GM06990 (cell line): ENCODE measurements around the gene GNAI2.

ENCODE experiments used
- DNase-seq: peaks from one replicate; pipeline ENCODE4 v3.0.0-alpha.2; 2011; ENCODE audit not compliant: insufficient read length; ENCODE audit errors: extremely low read depth
- H3K27me3 ChIP-seq: replicated peaks from 2 replicates; pipeline ENCODE4 v1.6.0; 2011; ENCODE audit warnings: low read length; ENCODE audit not compliant: control insufficient read depth, insufficient read depth
- H3K36me3 ChIP-seq: 2 replicates; pipeline ENCODE4 v1.5.1; 2011; ENCODE audit warnings: low read length; ENCODE audit not compliant: control insufficient read depth, insufficient read depth
- H3K4me3 ChIP-seq: replicated peaks from 2 replicates; pipeline ENCODE4 v1.5.1; 2011; ENCODE audit warnings: low read depth, mild to moderate bottlenecking, control low read depth, low read length
- TF ChIP-seq, protein P1 (sequence below): IDR thresholded peaks from 2 replicates; pipeline ENCODE4 v1.5.1; 2011; ENCODE audit warnings: low read length, control low read depth, mild to moderate bottlenecking, inconsistent platforms; ENCODE audit not compliant: insufficient read depth, poor library complexity, severe bottlenecking

GNAI2 gene

DNA sequence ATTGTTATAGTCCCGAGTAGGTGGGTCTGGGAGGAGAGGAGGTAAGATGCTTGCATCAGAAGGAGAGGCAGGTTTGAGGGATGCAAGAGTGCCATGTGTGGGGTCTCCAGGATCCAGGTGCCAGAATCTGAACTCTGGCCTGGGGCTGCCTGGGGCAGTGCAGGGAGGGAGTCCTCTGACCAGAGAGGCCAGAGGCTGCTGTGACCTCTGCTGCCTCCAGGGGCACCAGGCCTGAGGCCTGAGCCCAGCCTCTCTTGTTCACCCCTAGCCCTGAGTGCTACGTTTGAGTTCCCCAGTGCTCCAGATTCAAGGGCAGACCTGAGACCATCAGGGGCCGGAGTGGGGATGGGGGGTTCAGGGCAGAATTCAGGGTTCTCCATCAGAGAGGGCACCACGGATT lies 23.5 kb upstream of the GNAI2 start:
- no peaks in the 10 kb centered on the region for H3K36me3 ChIP-seq
- no peak overlapping the region for H3K4me3 ChIP-seq
- no peak for DNase-seq
- TF ChIP-seq, protein P1, sequence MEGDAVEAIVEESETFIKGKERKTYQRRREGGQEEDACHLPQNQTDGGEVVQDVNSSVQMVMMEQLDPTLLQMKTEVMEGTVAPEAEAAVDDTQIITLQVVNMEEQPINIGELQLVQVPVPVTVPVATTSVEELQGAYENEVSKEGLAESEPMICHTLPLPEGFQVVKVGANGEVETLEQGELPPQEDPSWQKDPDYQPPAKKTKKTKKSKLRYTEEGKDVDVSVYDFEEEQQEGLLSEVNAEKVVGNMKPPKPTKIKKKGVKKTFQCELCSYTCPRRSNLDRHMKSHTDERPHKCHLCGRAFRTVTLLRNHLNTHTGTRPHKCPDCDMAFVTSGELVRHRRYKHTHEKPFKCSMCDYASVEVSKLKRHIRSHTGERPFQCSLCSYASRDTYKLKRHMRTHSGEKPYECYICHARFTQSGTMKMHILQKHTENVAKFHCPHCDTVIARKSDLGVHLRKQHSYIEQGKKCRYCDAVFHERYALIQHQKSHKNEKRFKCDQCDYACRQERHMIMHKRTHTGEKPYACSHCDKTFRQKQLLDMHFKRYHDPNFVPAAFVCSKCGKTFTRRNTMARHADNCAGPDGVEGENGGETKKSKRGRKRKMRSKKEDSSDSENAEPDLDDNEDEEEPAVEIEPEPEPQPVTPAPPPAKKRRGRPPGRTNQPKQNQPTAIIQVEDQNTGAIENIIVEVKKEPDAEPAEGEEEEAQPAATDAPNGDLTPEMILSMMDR, result peak; percentile 14
- no peaks in the 10 kb centered on the region; the same call in 1 of the 2 replicates for H3K27me3 ChIP-seq

DNA sequence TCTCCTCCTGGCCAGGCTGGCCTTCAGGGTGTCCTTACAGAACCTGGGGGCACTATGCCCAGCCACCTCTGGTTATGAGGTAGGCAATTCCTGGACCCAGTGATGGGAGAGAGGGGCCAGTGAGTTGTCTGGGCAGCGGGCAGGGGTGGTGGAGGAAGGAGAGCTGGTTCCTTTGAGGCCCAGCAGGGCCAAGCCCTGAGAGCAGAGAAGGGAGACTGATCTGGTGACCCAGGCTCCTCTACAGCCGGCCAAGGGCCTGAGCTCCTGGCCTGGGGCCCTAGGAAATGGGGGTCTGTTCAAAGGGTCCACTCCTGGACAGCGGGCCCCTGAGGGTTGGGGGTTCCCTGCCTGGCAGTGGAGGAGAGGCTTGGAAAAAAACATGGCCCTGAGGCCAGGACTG lies 23.0 kb upstream of the GNAI2 start:
- no peaks in the 10 kb centered on the region for H3K36me3 ChIP-seq
- no peaks in the 10 kb centered on the region; the same call in 1 of the 2 replicates for H3K27me3 ChIP-seq
- H3K4me3 ChIP-seq, result no peak overlapping the region
- DNase-seq, result no peak
- TF ChIP-seq, protein P1, result no peak

DNA sequence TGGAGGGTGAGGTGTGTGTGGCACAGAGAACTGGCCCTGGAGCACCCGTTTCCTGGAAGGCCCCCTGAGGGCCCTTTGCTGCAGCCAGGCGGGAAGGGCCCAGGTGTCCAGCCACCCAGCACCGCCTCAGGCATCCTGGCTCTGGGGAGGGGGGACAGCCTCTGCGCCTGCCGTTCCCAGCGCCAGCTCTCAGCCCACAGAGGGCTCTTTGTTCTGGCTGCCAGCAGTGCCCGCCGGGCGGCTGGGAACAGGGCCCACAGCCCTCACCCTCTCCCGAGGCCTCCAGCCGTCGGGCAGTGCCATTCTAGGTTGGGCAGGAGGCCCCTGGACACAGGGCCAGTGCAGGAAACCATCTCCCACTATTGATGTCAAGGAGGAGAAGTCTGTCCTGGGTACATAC lies 22.6 kb upstream of the GNAI2 start:
- Histone ChIP-seq H3K4me3 (no peak overlapping the region), H3K27me3 (no peaks in the 10 kb centered on the region; the same call in 1 of the 2 replicates), H3K36me3 (no peaks in the 10 kb centered on the region)
- TF ChIP-seq, protein P1, result no peak
- no peak for DNase-seq

DNA sequence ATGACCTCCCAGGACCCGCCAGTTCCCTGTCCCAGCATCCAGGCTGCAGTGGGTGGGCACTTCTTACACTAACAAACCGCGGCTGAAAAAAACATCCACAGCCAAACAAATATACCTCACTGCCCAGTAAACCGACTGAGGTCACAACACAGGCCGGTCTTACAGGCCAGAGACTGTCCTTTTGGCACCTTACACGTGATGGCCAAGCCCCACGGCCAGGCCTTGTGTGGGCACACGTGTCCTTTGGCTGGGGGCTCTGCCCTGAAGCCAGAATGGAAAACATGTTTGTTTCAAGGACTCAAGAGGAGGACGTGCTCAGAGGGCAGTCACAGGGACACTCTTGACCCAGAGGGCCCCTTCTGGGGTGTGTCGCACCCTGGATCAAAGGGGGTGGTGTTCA lies 21.2 kb upstream of the GNAI2 start:
- no peak for DNase-seq
- Histone ChIP-seq H3K36me3 (no peaks in the 10 kb centered on the region), H3K4me3 (no peak overlapping the region), H3K27me3 (no peaks in the 10 kb centered on the region; the same call in 1 of the 2 replicates)
- TF ChIP-seq, protein P1, result no peak

DNA sequence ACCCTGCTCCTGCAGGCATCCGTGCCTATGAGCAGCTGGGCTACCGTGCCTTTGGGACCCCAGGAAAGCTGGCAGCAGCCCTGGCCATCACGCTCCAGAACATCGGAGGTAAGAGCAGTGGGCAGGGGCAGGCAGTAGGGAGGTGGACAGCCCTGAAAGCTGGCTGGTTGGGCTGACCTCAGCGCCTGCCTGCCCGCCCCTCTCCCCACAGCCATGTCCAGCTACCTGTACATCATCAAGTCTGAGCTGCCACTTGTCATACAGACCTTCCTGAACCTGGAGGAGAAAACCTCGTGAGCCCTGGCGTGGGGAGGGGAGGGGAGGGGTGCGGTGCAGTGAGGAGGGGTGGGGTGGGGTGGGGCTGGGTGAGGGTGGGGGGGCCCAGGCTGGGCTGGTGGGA lies 20.5 kb upstream of the GNAI2 start:
- Histone ChIP-seq H3K27me3 (no peaks in the 10 kb centered on the region; the same call in 1 of the 2 replicates), H3K4me3 (no peak overlapping the region), H3K36me3 (no peaks in the 10 kb centered on the region)
- TF ChIP-seq, protein P1, result no peak
- no peak for DNase-seq

DNA sequence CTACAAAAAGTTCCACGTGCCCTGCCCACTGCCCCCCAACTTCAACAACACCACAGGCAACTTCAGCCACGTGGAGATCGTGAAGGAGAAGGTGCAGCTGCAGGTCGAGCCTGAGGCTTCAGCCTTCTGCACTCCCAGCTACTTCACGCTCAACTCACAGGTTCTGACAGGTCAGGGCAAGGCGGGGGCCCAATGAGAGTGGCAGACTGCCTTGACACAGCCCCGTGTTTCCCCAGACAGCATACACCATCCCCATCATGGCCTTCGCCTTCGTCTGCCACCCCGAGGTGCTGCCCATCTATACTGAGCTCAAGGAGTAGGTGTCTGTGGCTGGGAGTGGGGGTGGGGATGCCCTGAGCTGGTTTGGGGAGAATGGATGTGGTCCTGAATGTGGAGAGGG lies 18.3 kb upstream of the GNAI2 start:
- H3K27me3 ChIP-seq, result no peaks in the 10 kb centered on the region; the same call in 1 of the 2 replicates

More for the DNA sequence above, 18.3 kb upstream of the GNAI2 start:
- H3K4me3 ChIP-seq, result no peak overlapping the region
- DNase-seq, result no peak
- no peaks in the 10 kb centered on the region for H3K36me3 ChIP-seq
- TF ChIP-seq, protein P1, result no peak
